Astrocyte of the spinal cord (primary cell): ENCODE results near the gene SLC13A2.

Experiments
- DNase-seq: peaks from one replicate; pipeline ENCODE4 v3.0.0; 2011; ENCODE audit warnings: low read depth, low spot score
- H3K4me3 ChIP-seq: 2 replicates; pipeline ENCODE4 v1.5.1; 2011; ENCODE audit warnings: low read depth, mild to moderate bottlenecking, low read length, moderate library complexity
- CTCF ChIP-seq: IDR thresholded peaks from 2 replicates; pipeline ENCODE4 v1.5.1; 2012; ENCODE audit warnings: low read depth, mild to moderate bottlenecking, low read length, inconsistent platforms
- in situ Hi-C: cut with HindIII; loops from 2 replicates; pipeline ENCODE4 v1.10.0; 2017; ENCODE audit warnings: low sequenced_read_pairs

Gene SLC13A2

GRCh38 chr17:28527181-28527681 lies 53.8 kb downstream of the SLC13A2 start:
- no peak for DNase-seq
- TF ChIP-seq CTCF = no peak
- in situ Hi-C loops = no loop called here
- H3K4me3 ChIP-seq = no peak overlapping the region

- H3K4me3 ChIP-seq = no peak overlapping the region
- in situ Hi-C loops = no loop called here
- no peak for DNase-seq
- TF ChIP-seq CTCF = no peak
Observed at GRCh38 chr17:28527859-28528258, 54.4 kb downstream of the SLC13A2 start.

- in situ Hi-C loops = no loop called here
- DNase-seq = no peak
Observed at GRCh38 chr17:28528327-28529012, 55.0 kb downstream of the SLC13A2 start.

GRCh38 chr17:28529013-28529400 lies 55.6 kb downstream of the SLC13A2 start:
- in situ Hi-C loops = no loop called here
- no peak for TF ChIP-seq CTCF
- DNase-seq = no peak
- no peak overlapping the region for H3K4me3 ChIP-seq

More at GRCh38 chr17:28528327-28529012, 55.0 kb downstream of the SLC13A2 start:
- no peak for TF ChIP-seq CTCF
- H3K4me3 ChIP-seq = no peak overlapping the region

- in situ Hi-C loops = no loop called here
- DNase-seq = no peak
- TF ChIP-seq CTCF = no peak
- H3K4me3 ChIP-seq = no peak overlapping the region
Observed at GRCh38 chr17:28530250-28530649, 56.8 kb downstream of the SLC13A2 start.

- no peak for TF ChIP-seq CTCF
- no peak overlapping the region for H3K4me3 ChIP-seq
- in situ Hi-C loops = no loop called here
- DNase-seq = no peak
Observed at GRCh38 chr17:28530926-28531325, 57.5 kb downstream of the SLC13A2 start.
